K562 (cell line): Measurements from ENCODE around the gene PDE5A. TPM values are rescaled to one million over a fixed set of nuclear protein-coding genes. Genes with fewer than 3 reads are reported as not detected.

ENCODE experiments used
- ATAC-seq: fragments of 200-7000 bp; cut with Tn5 transposase; 3 replicates; pipeline ENCODE4 v1.9.1; 2020; ENCODE audit warnings: moderate library complexity
- BruUV-seq: library from RNA; stranded (reverse); fragments of 400-500 nt; replicated peaks from 2 replicates; lab custom pipeline; 2021; lab: Mats Ljungman, UMichigan
- CTCF ChIA-PET: fragments of 300-600 bp; formaldehyde crosslinking; extraction: SDS; loops from one replicate; lab custom pipeline; 2021; ENCODE audit warnings: low intra/inter-chr PET ratio; lab: Yijun Ruan, JAX
- POLR2A ChIA-PET: fragments of 300-600, 350-650 bp; sonication (Branson Sonifier 250); formaldehyde crosslinking; extraction: SDS; loops from one replicate; lab custom pipeline; 2021; ENCODE audit warnings: antibody characterized with exemption, inconsistent platforms; lab: Yijun Ruan, JAX
- DNase-seq, 4 experiments: peaks; one replicate each; pipeline versions ENCODE4 v3.0.0 to v3.0.0-alpha.2; 2011 to 2018; ENCODE audit warnings: low spot score in 3 of 4, mixed read lengths in 3 of 4; ENCODE audit errors: extremely low read depth in 1 of 4
- FAIRE-seq: peaks from 2 replicates; lab custom pipeline; 2011; peaks lifted over from hg19 to GRCh38; lab: Jason Lieb, UNC
- H2AFZ ChIP-seq: 2 replicates; pipeline ENCODE4 v1.6.0; 2011; ENCODE audit warnings: low read depth, low read length, control low read depth, inconsistent platforms
- H3K27ac ChIP-seq: fragments of 200-600 bp; 3 replicates; pipeline ENCODE4 v1.8.0; 2011; ENCODE audit warnings: low read depth, mild to moderate bottlenecking, control low read depth, inconsistent platforms, low read length, moderate library complexity, mixed read lengths; ENCODE audit errors: extremely low read depth
- H3K27me3 ChIP-seq, 2 experiments: fragments of 300-600 bp in 1 of 2; 2 replicates in 1 of 2; 3 replicates in 1 of 2; pipeline versions ENCODE4 v1.6.0 to v1.8.0; 2011; ENCODE audit warnings: inconsistent platforms in 2 of 2, low read length in 2 of 2, mild to moderate bottlenecking in 1 of 2, mixed read lengths in 1 of 2, moderate library complexity in 1 of 2; ENCODE audit not compliant: control insufficient read depth in 2 of 2, insufficient read depth in 2 of 2
- H3K36me3 ChIP-seq: fragments of 300-600 bp; 3 replicates; pipeline ENCODE4 v1.8.0; 2011; ENCODE audit warnings: mild to moderate bottlenecking, low read length, inconsistent platforms; ENCODE audit not compliant: control insufficient read depth, insufficient read depth
- H3K4me1 ChIP-seq, 2 experiments: fragments of 200-600 bp in 1 of 2; replicated peaks in 1 of 2; 2 replicates in 1 of 2; 3 replicates in 1 of 2; pipeline versions ENCODE4 v1.5.1 to v1.8.0; 2011; ENCODE audit warnings: inconsistent platforms in 2 of 2, low read length in 2 of 2, mild to moderate bottlenecking in 1 of 2, mixed read lengths in 1 of 2, moderate library complexity in 1 of 2; ENCODE audit not compliant: control insufficient read depth in 2 of 2, insufficient read depth in 2 of 2
- H3K4me2 ChIP-seq: 2 replicates; pipeline ENCODE4 v1.6.1; 2011; ENCODE audit warnings: low read length, control low read depth, inconsistent platforms, mixed read lengths; ENCODE audit not compliant: insufficient read depth
- H3K4me3 ChIP-seq: fragments of 200-600 bp; sonication (generic), shearing (Covaris generic); 2 replicates; pipeline ENCODE4 v1.5.1; 2016; ENCODE audit warnings: control low read depth, inconsistent platforms
- H3K79me2 ChIP-seq: fragments of 200-600 bp; 3 replicates; pipeline ENCODE4 v1.8.0; 2011; ENCODE audit warnings: low read length, inconsistent platforms; ENCODE audit not compliant: control insufficient read depth, insufficient read depth
- H3K9ac ChIP-seq, 2 experiments: 2 replicates each; pipeline versions ENCODE4 v1.6.0 to v1.6.1; 2011; ENCODE audit warnings: low read depth in 2 of 2, low read length in 2 of 2, control low read depth in 1 of 2, inconsistent platforms in 1 of 2, mild to moderate bottlenecking in 1 of 2, mixed read lengths in 1 of 2; ENCODE audit not compliant: insufficient read depth in 1 of 2
- H3K9me1 ChIP-seq: one replicate; pipeline ENCODE4 v1.6.0; 2011; ENCODE audit warnings: inconsistent platforms, mild to moderate bottlenecking, low read length, moderate library complexity; ENCODE audit not compliant: control insufficient read depth, insufficient read depth
- H3K9me3 ChIP-seq: replicated peaks from 2 replicates; pipeline ENCODE4 v1.5.1; 2011; ENCODE audit warnings: low read depth, low read length, inconsistent platforms; ENCODE audit not compliant: control insufficient read depth, insufficient read depth
- H4K20me1 ChIP-seq: replicated peaks from 2 replicates; pipeline ENCODE4 v1.6.1; 2011; ENCODE audit warnings: low read length, inconsistent platforms, mixed read lengths; ENCODE audit not compliant: control insufficient read depth, insufficient read depth
- CBX1 ChIP-seq: sonication (generic); IDR thresholded peaks from 2 replicates; pipeline ENCODE4 v1.6.1; 2016; ENCODE audit warnings: antibody characterized with exemption, low read depth, mild to moderate bottlenecking
- EGR1 ChIP-seq: fragments of 450-650 bp; conservative IDR thresholded peaks from 2 replicates; pipeline ENCODE4 v1.6.1; 2017; ENCODE audit warnings: mild to moderate bottlenecking
- FOXM1 ChIP-seq, 2 experiments: fragments of 450-650 bp in 1 of 2; sonication (generic) in 1 of 2; formaldehyde crosslinking in 1 of 2; IDR thresholded peaks; 2 replicates each; pipeline versions ENCODE4 v1.6.1 to v1.9.0; 2017 to 2022; ENCODE audit warnings: low read depth in 2 of 2, mild to moderate bottlenecking in 2 of 2, missing genetic modification reagents in 1 of 2, moderate library complexity in 1 of 2
- NR0B1 ChIP-seq: fragments of 450-650 bp; IDR thresholded peaks from one replicate; pipeline ENCODE4 v1.6.1; 2018; ENCODE audit warnings: mild to moderate bottlenecking, moderate library complexity; ENCODE audit not compliant: partially characterized antibody
- ZBTB7A ChIP-seq: IDR thresholded peaks from 2 replicates; pipeline ENCODE4 v1.6.1; 2011; ENCODE audit warnings: low read depth, mild to moderate bottlenecking, low read length, moderate library complexity, borderline replicate concordance; ENCODE audit not compliant: control insufficient read depth
- WGBS: fragments of 100-300 bp; shearing (Covaris generic); methylation state at CpG from one replicate; pipeline ENCODE4 v1.1.6; 2016; ENCODE audit warnings: low coverage, mixed read lengths; ENCODE audit not compliant: insufficient coverage; ENCODE audit errors: missing lambda C conversion rate; 5-methylcytosine and 5-hydroxymethylcytosine counted together
- in situ Hi-C: fragments of 300-500 bp; cut with MboI; formaldehyde crosslinking; loops from 4 replicates; pipeline ENCODE4 v1.15.0; 2018; ENCODE audit warnings: inconsistent platforms, mixed read lengths
- intact Hi-C: fragments of 100-400 bp; cut with micrococcal nuclease; formaldehyde crosslinking; loops from 2 replicates; pipeline ENCODE4 v1.14.2; 2022
- polyA plus RNA-seq, 8 experiments: library from polyadenylated mRNA; depleted of rRNA in 4 of 8; stranded (reverse) in 5 of 8; unstranded in 3 of 8; fragments of >200 nt; fragmentation: Nextera tagmentation in 2 of 8; fragmentation: Illumina TruSeq in 1 of 8; extraction: Ambion mirVana in 2 of 8; extraction: Trizol in 1 of 8; gene quantifications; 2 replicates each; pipeline versions ENCODE4 v1.2.1 to v1.2.3, GENCODE V29; 2011 to 2014; ENCODE audit warnings: inconsistent platforms in 1 of 8, missing spikeins in 1 of 8
- total RNA-seq, 7 experiments: library from RNA; depleted of rRNA in 6 of 7; stranded (reverse); fragments of >200 nt in 6 of 7; fragmentation: Illumina TruSeq in 2 of 7; extraction: Trizol in 2 of 7; gene quantifications; 2 replicates each; pipeline versions ENCODE4 v1.2.1 to v1.2.3, GENCODE V29; 2011 to 2021; ENCODE audit warnings: low replicate concordance in 1 of 7

Gene PDE5A
- total and polyA plus RNA-seq, 9 of the 15 experiments (the other 6 are each of a cell fraction or from before 2014, with no cell fraction given) = 0.07 to 1.9 (median 0.29) TPM

GRCh38 chr4:119626943-119627266 lies 1.7 kb downstream of the PDE5A start:
- H3K4me3 ChIP-seq = peak overlapping the region; percentile 57
- in situ Hi-C loops (loop anchor here (10.0 kb wide), 1 partner anchor 428 kb away; no protein-coding TSS in a partner anchor), intact Hi-C loops (loop anchor here (2.0 kb wide), 1 partner anchor 312 kb away; no protein-coding TSS in a partner anchor)
- peak overlapping the region in 1 of 2 experiments; percentile 72; a peak in 2 of 4 replicates for H3K9ac ChIP-seq
- no peaks in the 10 kb centered on the region for H3K79me2 ChIP-seq
- peak overlapping the region; percentile 91 for H2AFZ ChIP-seq
- ChIA-PET CTCF (interaction anchor here (1.3 kb wide), 1 partner anchor 645 kb away, joined by 3 read pairs; no protein-coding TSS in a partner anchor), POLR2A (interaction anchor here (0.6 to 1.2 kb wide), 3 partner anchors 11 to 123 kb away, joined by 3 to 5 read pairs (median 3); no protein-coding TSS in a partner anchor)
- H4K20me1 ChIP-seq = no peaks in the 10 kb centered on the region
- peaks cover 0 to 23% of the 10 kb centered on the region in 2 experiments; a peak in 3 of 5 replicates for H3K4me1 ChIP-seq
- H3K27ac ChIP-seq = no peak overlapping the region
- DNase-seq = no peak
- peak overlapping the region; percentile 88 for H3K4me2 ChIP-seq
- 0 out of 2 replicates have a peak, but pooled peaks have one; percentile 27 for TF ChIP-seq ZBTB7A
- no peak for TF ChIP-seq CBX1
- TF ChIP-seq NR0B1 = no peak
- TF ChIP-seq EGR1 = 0 out of 2 replicates have a peak, but pooled peaks have one; percentile 13
- no peak for TF ChIP-seq FOXM1 (IDR thresholded peaks at IDR 0.05; ENCODE audit: low read depth)
- no peak for TF ChIP-seq FOXM1 (CRISPR knock-in tag; IDR thresholded peaks at IDR 0.05; ENCODE audit: low read depth)
- H3K27me3 ChIP-seq = peaks cover 4 to 12% of the 10 kb centered on the region in 2 experiments; a peak in 3 of 5 replicates
- H3K36me3 ChIP-seq = no peaks in the 10 kb centered on the region
- no peaks in the 10 kb centered on the region for H3K9me3 ChIP-seq
- ATAC-seq = peak; percentile 2; the same call in 2 of the 3 replicates
- no peaks in the 10 kb centered on the region for H3K9me1 ChIP-seq
- no peak for FAIRE-seq
- 4% methylated on average over 18 of the region's 18 CpGs for WGBS
- no TSS peak for BruUV-seq
